Ishikawa (cell line): Measurements from ENCODE around the gene MRPS24.

ENCODE experiments used
- CEBPB ChIP-seq: IDR thresholded peaks from 2 replicates; pipeline ENCODE4 v1.6.1; 2012
- CREB1 ChIP-seq: IDR thresholded peaks from 2 replicates; pipeline ENCODE4 v1.6.1; 2012; ENCODE audit warnings: low read depth
- EGR1 ChIP-seq: IDR thresholded peaks from 2 replicates; pipeline ENCODE4 v1.6.1; 2012
- EP300 ChIP-seq: IDR thresholded peaks from 2 replicates; pipeline ENCODE4 v1.6.1; 2012; ENCODE audit warnings: borderline replicate concordance
- FOXM1 ChIP-seq: IDR thresholded peaks from 2 replicates; pipeline ENCODE4 v1.6.1; 2012; ENCODE audit warnings: low read depth, borderline replicate concordance
- MAX ChIP-seq: IDR thresholded peaks from 2 replicates; pipeline ENCODE4 v1.6.1; 2012
- NFIC ChIP-seq: IDR thresholded peaks from 2 replicates; pipeline ENCODE4 v1.6.1; 2012
- RAD21 ChIP-seq: IDR thresholded peaks from 2 replicates; pipeline ENCODE4 v1.6.1; 2012; ENCODE audit warnings: low read depth
- REST ChIP-seq: IDR thresholded peaks from 2 replicates; pipeline ENCODE4 v1.6.1; 2012; ENCODE audit warnings: low read depth, mild to moderate bottlenecking
- TAF1 ChIP-seq: IDR thresholded peaks from 2 replicates; pipeline ENCODE4 v1.6.1; 2012; ENCODE audit warnings: low read depth, mild to moderate bottlenecking
- TCF12 ChIP-seq: IDR thresholded peaks from 2 replicates; pipeline ENCODE4 v1.6.1; 2012; ENCODE audit warnings: low read depth
- TEAD4 ChIP-seq: IDR thresholded peaks from 2 replicates; pipeline ENCODE4 v1.6.1; 2012
- USF1 ChIP-seq: IDR thresholded peaks from 2 replicates; pipeline ENCODE4 v1.6.1; 2012
- YY1 ChIP-seq: IDR thresholded peaks from 2 replicates; pipeline ENCODE4 v1.6.1; 2012; ENCODE audit warnings: low read depth
- ZBTB7A ChIP-seq: IDR thresholded peaks from 2 replicates; pipeline ENCODE4 v1.6.1; 2012; ENCODE audit warnings: low read depth

MRPS24 gene

GRCh38 chr7:43870316-43870715 lies 999 bp upstream of the MRPS24 start:
- TF ChIP-seq TCF12 (no peak), RAD21 (no peak), ZBTB7A (no peak), EP300 (no peak), REST (no peak), NFIC (no peak), FOXM1 (no peak), USF1 (no peak), YY1 (no peak), TEAD4 (no peak), CREB1 (no peak), EGR1 (no peak), TAF1 (no peak), CEBPB (no peak), MAX (no peak)

GRCh38 chr7:43869867-43870240 lies 537 bp upstream of the MRPS24 start:
- TF ChIP-seq REST = no peak; the same call in 1 of the 2 replicates
- peak; percentile 57 for TF ChIP-seq CEBPB
- TF ChIP-seq MAX = no peak; the same call in 1 of the 2 replicates
- TF ChIP-seq CREB1 = no peak
- TF ChIP-seq FOXM1 = no peak
- no peak for TF ChIP-seq TCF12
- TF ChIP-seq NFIC = no peak
- TF ChIP-seq YY1 = no peak
- no peak for TF ChIP-seq EP300
- peak; percentile 42; the same call in 1 of the 2 replicates for TF ChIP-seq TEAD4
- no peak for TF ChIP-seq ZBTB7A
- no peak for TF ChIP-seq RAD21
- TF ChIP-seq USF1 = peak; percentile 72
- TF ChIP-seq TAF1 = no peak
- no peak for TF ChIP-seq EGR1

- TF ChIP-seq ZBTB7A = no peak
- TF ChIP-seq MAX = peak; percentile 42
These were observed 674 bp downstream of the MRPS24 start for GRCh38 chr7:43868681-43869005.

GRCh38 chr7:43868181-43868580 lies 1.1 kb downstream of the MRPS24 start:
- no peak for TF ChIP-seq MAX
- TF ChIP-seq USF1 = no peak
- no peak for TF ChIP-seq TEAD4
- TF ChIP-seq RAD21 = no peak
- no peak for TF ChIP-seq EP300
- no peak for TF ChIP-seq TCF12
- no peak for TF ChIP-seq YY1
- no peak for TF ChIP-seq EGR1
- TF ChIP-seq NFIC = no peak
- TF ChIP-seq REST = no peak
- TF ChIP-seq TAF1 = no peak
- no peak for TF ChIP-seq FOXM1
- no peak for TF ChIP-seq CREB1
- TF ChIP-seq ZBTB7A = no peak
- no peak for TF ChIP-seq CEBPB
